HT-29 (cell line): ENCODE results near the gene AGAP5. TPM values are rescaled to one million over a fixed set of nuclear protein-coding genes. Genes with fewer than 3 reads are reported as not detected.
A peak's percentile ranks its signal among the peaks of the same experiment; 100 is the strongest.

Source experiments
- DNase-seq: peaks from one replicate; pipeline ENCODE4 v3.0.0-alpha.2; 2015; ENCODE audit warnings: low spot score
- small RNA-seq: library from RNA; depleted of rRNA; stranded (forward); fragments of <200 nt; gene quantifications from one replicate; pipeline ENCODE3, GENCODE V24; 2014
- total RNA-seq: library from RNA; depleted of rRNA; stranded (reverse); fragments of >200 nt; shearing (Covaris generic); gene quantifications from 2 replicates; pipeline ENCODE4 v1.2.3, GENCODE V29; 2014; rRNA removed

Gene AGAP5
- total RNA-seq, 1 experiment from 2014 or later = 1.1 TPM

- DNase-seq = no peak
Observed at GRCh38 chr10:73628405-73628804, 69.5 kb downstream of the AGAP5 start.

GRCh38 chr10:73627300-73627699, 70.6 kb downstream of the AGAP5 start:
- DNase-seq = no peak

- DNase-seq = peak; percentile 96
Observed at GRCh38 chr10:73625884-73626752, 71.8 kb downstream of the AGAP5 start.

GRCh38 chr10:73625004-73625883, 72.7 kb downstream of the AGAP5 start:
- DNase-seq = peak; percentile 52

Small RNA genes within 50 kb of the gene (small RNA-seq; reads per million reads assigned to genes)
- gene AC022400.4 (not detected), gene RNA5SP320 (not detected)

Other genes with a start within 250 kb of the AGAP5 start
- 4.9 and 7.1 TPM in 2 replicates for gene PPP3CB, start 202.1 kb downstream of the AGAP5 start, total RNA-seq
- gene USP54, start 106.8 kb downstream of the AGAP5 start, total RNA-seq = 43.7 and 44.6 TPM in 2 replicates
- not detected in 2 replicates for gene MYOZ1, start 56.6 kb downstream of the AGAP5 start, total RNA-seq
- gene SYNPO2L, start 42.1 kb downstream of the AGAP5 start, total RNA-seq = not detected in 2 replicates
- gene SEC24C, start 46.3 kb upstream of the AGAP5 start, total RNA-seq = 63.2 and 76.5 TPM in 2 replicates
- gene CHCHD1, start 83.9 kb upstream of the AGAP5 start, total RNA-seq = 57.6 and 65.8 TPM in 2 replicates
- gene ZSWIM8, start 87.5 kb upstream of the AGAP5 start, total RNA-seq = 32.9 and 40.0 TPM in 2 replicates
- 18.6 and 19.8 TPM in 2 replicates for gene NDST2, start 113.5 kb upstream of the AGAP5 start, total RNA-seq
- gene CAMK2G, start 176.4 kb upstream of the AGAP5 start, total RNA-seq = 44.2 and 48.3 TPM in 2 replicates
- gene PLAU, start 213.0 kb upstream of the AGAP5 start, total RNA-seq = 0.15 and 0.21 TPM in 2 replicates